ENCODE results near the gene PGGHG. TPM values are rescaled to one million over a fixed set of nuclear protein-coding genes. Genes with fewer than 3 reads are reported as not detected.
A peak's percentile ranks its signal among the peaks of the same experiment; 100 is the strongest.
"Not testable (repeated sequence)": the region's sequence is repeated elsewhere in the genome, so short reads cannot be mapped to it uniquely, and the experiment has no call there.

The PGGHG gene
- total RNA-seq, 1 experiment from 2014 or later = 5.2 TPM

- DNase-seq (ENCODE audit: low read depth) = no peak
Measured at GRCh38 chr11:313787-314553, 25.0 kb downstream of the PGGHG start, which contains the start of gene IFITM1. IFITM1 (plus strand) TSS chr11:314040; CDS start chr11:314171, 131 bp downstream.

- not testable (repeated sequence) for DNase-seq (ENCODE audit: low read depth)
Measured at GRCh38 chr11:314554-314875, 25.6 kb downstream of the PGGHG start.

GRCh38 chr11:315051-315481, 26.1 kb downstream of the PGGHG start:
- DNase-seq (ENCODE audit: low read depth) = no peak

GRCh38 chr11:315516-315994, 26.6 kb downstream of the PGGHG start:
- no peak for DNase-seq (ENCODE audit: low read depth)

- DNase-seq (ENCODE audit: low read depth) = no peak
Measured at GRCh38 chr11:316031-316701, 27.2 kb downstream of the PGGHG start.

- no peak for DNase-seq (ENCODE audit: low read depth)
Measured at GRCh38 chr11:316891-317301, 28.0 kb downstream of the PGGHG start.

GRCh38 chr11:317668-318404, 28.9 kb downstream of the PGGHG start:
- not testable (repeated sequence) for DNase-seq (ENCODE audit: low read depth)

- not testable (repeated sequence) for DNase-seq (ENCODE audit: low read depth)
Measured at GRCh38 chr11:318405-319120, 29.6 kb downstream of the PGGHG start.

GRCh38 chr11:319121-319887, 30.4 kb downstream of the PGGHG start:
- DNase-seq (ENCODE audit: low read depth) = peak; percentile 22

GRCh38 chr11:319888-320273, 31.0 kb downstream of the PGGHG start:
- not testable (repeated sequence) for DNase-seq (ENCODE audit: low read depth)

GRCh38 chr11:324156-324555, 35.2 kb downstream of the PGGHG start:
- DNase-seq (ENCODE audit: low read depth) = no peak

- DNase-seq (ENCODE audit: low read depth) = not testable (repeated sequence)
Measured at GRCh38 chr11:324593-325517, 35.9 kb downstream of the PGGHG start.

- no peak for DNase-seq (ENCODE audit: low read depth)
Measured at GRCh38 chr11:325796-326591, 37.1 kb downstream of the PGGHG start.

- no peak for DNase-seq (ENCODE audit: low read depth)
Measured at GRCh38 chr11:326592-326841, 37.6 kb downstream of the PGGHG start.

- DNase-seq (ENCODE audit: low read depth) = no peak
Measured at GRCh38 chr11:326842-327580, 38.1 kb downstream of the PGGHG start.

GRCh38 chr11:327581-327923, 38.6 kb downstream of the PGGHG start:
- no peak for DNase-seq (ENCODE audit: low read depth)

- DNase-seq (ENCODE audit: low read depth) = no peak
Measured at GRCh38 chr11:328012-328411, 39.1 kb downstream of the PGGHG start.

- DNase-seq (ENCODE audit: low read depth) = not testable (repeated sequence)
Measured at GRCh38 chr11:328516-329100, 39.7 kb downstream of the PGGHG start.

All from LHCN-M2 (cell line).